Neutrophil (primary cell): Measurements from ENCODE around the gene RASGRF1.

Source experiments
- H3K27ac ChIP-seq: fragments of 200-600 bp; sonication (generic); 2 replicates; pipeline ENCODE4 v1.5.1; 2016; ENCODE audit warnings: mild to moderate bottlenecking, moderate library complexity
- H3K27me3 ChIP-seq: fragments of 200-600 bp; sonication (generic); 2 replicates; pipeline ENCODE4 v1.6.0; 2016; ENCODE audit warnings: mild to moderate bottlenecking
- H3K36me3 ChIP-seq: fragments of 200-600 bp; sonication (generic); 2 replicates; pipeline ENCODE4 v1.5.1; 2017
- H3K4me1 ChIP-seq, 2 experiments: fragments of 200-600 bp in 1 of 2; sonication (generic) in 1 of 2; 1 replicate in 1 of 2; 2 replicates in 1 of 2; pipeline versions ENCODE4 v1.5.1 to v1.6.1; 2013 to 2016; ENCODE audit warnings: low read depth in 1 of 2, low read length in 1 of 2, mild to moderate bottlenecking in 1 of 2, moderate library complexity in 1 of 2; ENCODE audit not compliant: control insufficient read depth in 1 of 2, insufficient read depth in 1 of 2
- H3K4me3 ChIP-seq, 2 experiments: fragments of 200-600 bp in 1 of 2; sonication (generic) in 1 of 2; 1 replicate in 1 of 2; 2 replicates in 1 of 2; pipeline ENCODE4 v1.5.1; 2013 to 2016; ENCODE audit warnings: low read depth in 1 of 2, low read length in 1 of 2, mild to moderate bottlenecking in 1 of 2, moderate library complexity in 1 of 2
- H3K9me3 ChIP-seq: fragments of 200-600 bp; sonication (generic); 2 replicates; pipeline ENCODE4 v1.5.1; 2016
- TF ChIP-seq, protein P1 (sequence below): fragments of 200-600 bp; sonication (generic); IDR thresholded peaks from 2 replicates; pipeline ENCODE4 v1.5.1; 2016; ENCODE audit warnings: antibody characterized with exemption

Gene RASGRF1

DNA sequence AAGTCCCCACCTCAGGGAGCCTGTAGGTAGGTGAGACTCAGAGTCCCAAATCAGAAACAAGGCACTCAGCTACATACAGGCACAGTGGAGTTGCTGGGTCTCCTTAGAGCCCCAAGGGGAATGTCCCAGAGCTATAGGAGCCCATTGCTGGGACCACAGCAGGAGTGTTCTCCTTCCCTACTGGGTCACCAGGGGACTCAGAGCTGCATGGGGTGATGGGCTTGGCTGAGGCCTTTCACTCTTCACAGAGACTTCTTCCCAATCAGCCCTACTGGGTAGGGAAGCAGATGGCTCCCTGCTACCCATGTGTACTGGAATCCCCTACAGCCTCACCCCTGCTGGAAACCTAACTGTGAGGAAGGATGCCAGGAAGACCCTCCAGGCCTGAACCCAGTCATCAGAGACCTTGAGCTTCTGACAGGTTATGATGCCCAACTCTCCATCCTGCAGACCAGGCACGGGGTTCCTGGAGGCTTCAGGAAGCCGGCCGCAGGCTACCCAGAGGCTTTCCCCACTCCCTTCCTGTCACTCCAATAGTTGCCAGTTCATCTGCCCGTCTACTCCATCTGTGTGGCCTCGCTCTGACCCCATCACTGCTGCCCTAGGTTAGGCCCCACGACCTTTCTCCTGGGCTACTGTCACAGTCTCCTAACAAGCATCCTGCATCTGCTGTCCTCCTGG lies 24.0 kb downstream of the RASGRF1 start:
- no peak overlapping the region for H3K4me3 ChIP-seq
- H3K9me3 ChIP-seq, result no peaks in the 10 kb centered on the region
- no peaks in the 10 kb centered on the region for H3K36me3 ChIP-seq
- H3K27me3 ChIP-seq, result no peaks in the 10 kb centered on the region
- H3K4me1 ChIP-seq, result no peaks in the 10 kb centered on the region
- H3K27ac ChIP-seq, result no peak overlapping the region
- TF ChIP-seq, protein P1, sequence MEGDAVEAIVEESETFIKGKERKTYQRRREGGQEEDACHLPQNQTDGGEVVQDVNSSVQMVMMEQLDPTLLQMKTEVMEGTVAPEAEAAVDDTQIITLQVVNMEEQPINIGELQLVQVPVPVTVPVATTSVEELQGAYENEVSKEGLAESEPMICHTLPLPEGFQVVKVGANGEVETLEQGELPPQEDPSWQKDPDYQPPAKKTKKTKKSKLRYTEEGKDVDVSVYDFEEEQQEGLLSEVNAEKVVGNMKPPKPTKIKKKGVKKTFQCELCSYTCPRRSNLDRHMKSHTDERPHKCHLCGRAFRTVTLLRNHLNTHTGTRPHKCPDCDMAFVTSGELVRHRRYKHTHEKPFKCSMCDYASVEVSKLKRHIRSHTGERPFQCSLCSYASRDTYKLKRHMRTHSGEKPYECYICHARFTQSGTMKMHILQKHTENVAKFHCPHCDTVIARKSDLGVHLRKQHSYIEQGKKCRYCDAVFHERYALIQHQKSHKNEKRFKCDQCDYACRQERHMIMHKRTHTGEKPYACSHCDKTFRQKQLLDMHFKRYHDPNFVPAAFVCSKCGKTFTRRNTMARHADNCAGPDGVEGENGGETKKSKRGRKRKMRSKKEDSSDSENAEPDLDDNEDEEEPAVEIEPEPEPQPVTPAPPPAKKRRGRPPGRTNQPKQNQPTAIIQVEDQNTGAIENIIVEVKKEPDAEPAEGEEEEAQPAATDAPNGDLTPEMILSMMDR, result no peak

DNA sequence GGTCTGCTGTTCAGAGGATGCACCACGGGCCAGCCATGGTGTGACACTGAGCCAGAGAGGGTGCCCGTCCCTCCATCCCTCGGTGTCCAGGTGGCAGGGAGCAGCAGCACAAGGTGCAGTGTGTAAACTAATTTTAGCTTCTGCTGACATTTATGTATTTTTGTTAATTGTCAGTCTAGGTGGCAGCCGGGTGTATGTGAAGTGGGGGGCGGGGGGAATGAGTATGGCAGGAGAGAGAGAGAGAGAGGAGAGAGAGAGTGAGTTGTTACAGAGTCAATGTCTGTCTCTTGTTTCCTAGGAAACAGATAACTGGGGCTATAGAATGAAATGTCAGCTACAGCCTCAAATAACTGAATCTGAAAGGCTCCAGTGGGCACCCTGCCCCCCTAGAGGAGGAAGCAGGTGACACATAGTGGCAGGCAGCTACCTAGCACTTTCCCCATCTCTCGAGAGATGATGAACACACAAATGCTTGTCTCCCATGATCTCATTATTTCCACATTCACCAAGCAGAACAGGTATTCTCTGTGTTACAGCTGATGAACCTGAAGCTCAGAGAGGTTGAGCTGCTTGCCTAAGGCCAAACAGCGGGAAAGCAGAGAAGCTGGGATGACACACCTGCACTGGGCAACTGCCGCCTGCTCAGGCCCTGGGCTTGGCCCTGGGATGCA lies 24.7 kb downstream of the RASGRF1 start:
- Histone ChIP-seq H3K27ac (no peak overlapping the region), H3K4me1 (no peaks in the 10 kb centered on the region), H3K4me3 (no peak overlapping the region), H3K36me3 (no peaks in the 10 kb centered on the region), H3K27me3 (no peaks in the 10 kb centered on the region), H3K9me3 (no peaks in the 10 kb centered on the region)
- TF ChIP-seq, protein P1, result no peak

DNA sequence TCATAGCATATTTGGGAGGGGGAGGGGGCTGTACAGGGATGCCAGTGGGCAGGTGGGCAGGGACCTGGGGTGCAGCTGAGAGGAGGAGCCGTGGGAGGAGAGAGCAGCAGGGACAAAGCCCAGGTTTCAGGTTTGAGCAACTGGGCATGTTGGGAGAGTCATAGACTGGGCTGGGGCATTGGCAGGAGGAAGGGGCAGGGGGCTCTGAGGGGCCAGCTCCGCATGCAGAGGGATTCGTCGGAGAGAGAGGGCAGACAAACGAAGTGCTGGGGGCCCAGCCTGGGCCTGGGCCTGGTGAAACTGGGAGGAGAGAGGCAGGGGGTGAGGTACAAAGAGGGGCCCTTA lies 25.2 kb downstream of the RASGRF1 start:
- Histone ChIP-seq H3K4me1 (no peaks in the 10 kb centered on the region), H3K27ac (no peak overlapping the region), H3K9me3 (no peaks in the 10 kb centered on the region), H3K4me3 (no peak overlapping the region), H3K36me3 (no peaks in the 10 kb centered on the region), H3K27me3 (peaks cover 3% of the 10 kb centered on the region)
- TF ChIP-seq, protein P1, result no peak

GRCh38 chr15:79064496-79064895 lies 26.1 kb downstream of the RASGRF1 start:
- no peaks in the 10 kb centered on the region for H3K9me3 ChIP-seq
- H3K4me1 ChIP-seq, result no peaks in the 10 kb centered on the region
- H3K36me3 ChIP-seq, result no peaks in the 10 kb centered on the region
- H3K27ac ChIP-seq, result no peak overlapping the region
- H3K27me3 ChIP-seq, result peaks cover 12% of the 10 kb centered on the region
- H3K4me3 ChIP-seq, result no peak overlapping the region
- TF ChIP-seq, protein P1, result no peak

DNA sequence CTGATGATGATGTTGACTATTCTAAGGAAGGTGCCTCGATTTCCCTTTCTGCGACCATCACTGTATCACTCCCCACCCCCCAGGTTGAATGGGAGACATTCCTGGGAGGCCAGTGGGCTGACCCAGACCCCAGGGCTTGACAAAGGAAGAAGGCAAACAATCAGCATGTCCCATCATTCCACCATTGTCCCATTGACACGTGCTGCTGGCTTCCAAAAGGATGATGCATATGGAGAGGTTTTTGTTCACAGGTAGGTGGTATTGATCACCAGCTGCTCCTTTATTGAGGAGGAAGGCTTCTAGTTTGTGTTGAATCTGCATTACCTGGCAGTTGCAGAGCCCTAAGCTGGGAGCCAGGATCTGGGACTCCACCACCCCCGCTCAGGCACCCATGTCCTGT lies 30.4 kb downstream of the RASGRF1 start:
- Histone ChIP-seq H3K27ac (no peak overlapping the region), H3K4me1 (no peaks in the 10 kb centered on the region), H3K4me3 (no peak overlapping the region), H3K27me3 (peaks cover 13% of the 10 kb centered on the region), H3K9me3 (no peaks in the 10 kb centered on the region), H3K36me3 (no peaks in the 10 kb centered on the region)
- TF ChIP-seq, protein P1, result no peak
